Stimulated activated CD4-positive, alpha-beta T cell treated with anti-CD3 and anti-CD28 coated beads, Interleukin-12 subunit alpha, Interleukin-12 subunit beta, amount 100 ng/mL, for 24 hours (primary cell): ENCODE measurements around the gene AURKAIP1.

Source experiments
- DNase-seq, 2 experiments: peaks; one replicate each; pipeline ENCODE4 v3.0.0-alpha.2; 2020; ENCODE audit warnings: low read depth in 2 of 2

Gene AURKAIP1

GRCh38 chr1:1361233-1361981 is 13.6 kb downstream of the AURKAIP1 start:
- DNase-seq = no peak

DNA sequence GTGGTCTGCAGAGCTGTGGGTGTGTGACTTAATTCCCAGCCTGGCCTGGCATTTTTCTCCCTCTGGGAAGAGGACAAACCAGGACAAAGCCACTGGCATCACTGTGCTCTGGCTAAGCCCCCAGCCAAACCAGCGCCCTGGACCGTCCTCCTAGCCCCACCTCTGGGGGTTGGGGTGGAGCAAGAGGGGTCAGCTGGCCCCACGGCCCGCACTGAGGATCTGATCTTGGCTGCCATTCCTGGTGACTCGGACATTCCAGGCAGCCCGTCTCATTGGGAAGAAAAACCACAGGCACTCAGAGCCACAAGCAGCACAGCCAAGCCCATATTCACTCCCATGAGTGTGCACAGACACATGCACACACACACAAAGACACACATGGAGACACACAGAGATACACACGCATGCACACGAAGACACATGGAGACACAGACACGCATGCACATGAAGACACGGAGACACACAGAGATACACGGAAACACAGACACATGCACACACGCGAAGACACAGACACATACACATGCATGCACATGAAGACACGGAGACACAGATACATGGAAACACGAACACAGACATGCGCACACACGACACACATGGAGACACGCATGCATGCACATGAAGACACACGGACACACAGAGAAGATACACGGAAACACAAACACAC is 14.4 kb downstream of the AURKAIP1 start:
- DNase-seq = no peak

DNA sequence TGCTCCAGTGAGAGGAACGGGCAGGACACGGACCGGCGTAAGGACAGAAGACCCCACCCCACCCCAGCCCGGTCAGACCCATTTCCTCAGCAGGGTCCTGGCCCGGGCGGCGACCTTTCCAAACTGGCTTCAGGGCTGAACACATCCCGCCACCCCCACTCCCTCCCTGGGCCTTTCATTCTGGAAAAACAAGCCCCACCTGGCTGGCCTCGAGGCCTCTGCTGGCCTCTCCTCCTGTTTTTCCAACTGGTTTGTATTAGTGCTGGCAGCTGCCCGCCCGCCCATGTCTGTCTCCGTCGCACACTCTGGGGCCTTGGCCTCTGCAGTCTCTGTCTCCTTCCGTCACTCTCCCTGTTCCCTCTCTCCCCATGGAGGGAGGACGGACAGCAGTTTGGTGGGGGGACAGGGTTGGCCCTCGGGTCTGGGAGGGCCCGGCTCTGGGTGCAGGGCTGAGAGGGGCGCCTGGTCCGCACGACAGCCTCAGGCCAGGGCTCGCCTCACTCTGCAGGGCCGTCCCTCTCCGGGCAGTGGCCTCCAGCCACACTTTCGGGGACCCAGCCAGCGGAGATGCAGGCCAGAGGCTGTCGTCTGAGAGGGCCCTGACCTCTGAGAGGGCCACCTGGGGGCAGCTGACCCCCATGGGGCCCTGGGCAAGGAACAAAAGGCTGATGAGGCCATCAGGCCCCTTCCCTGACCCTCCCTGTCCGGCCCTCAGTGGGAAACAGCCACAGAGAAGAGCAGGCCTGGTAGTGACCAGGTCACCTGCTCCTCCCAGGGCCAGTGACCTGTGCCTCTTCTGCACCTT is 15.1 kb downstream of the AURKAIP1 start:
- DNase-seq = no peak

DNA sequence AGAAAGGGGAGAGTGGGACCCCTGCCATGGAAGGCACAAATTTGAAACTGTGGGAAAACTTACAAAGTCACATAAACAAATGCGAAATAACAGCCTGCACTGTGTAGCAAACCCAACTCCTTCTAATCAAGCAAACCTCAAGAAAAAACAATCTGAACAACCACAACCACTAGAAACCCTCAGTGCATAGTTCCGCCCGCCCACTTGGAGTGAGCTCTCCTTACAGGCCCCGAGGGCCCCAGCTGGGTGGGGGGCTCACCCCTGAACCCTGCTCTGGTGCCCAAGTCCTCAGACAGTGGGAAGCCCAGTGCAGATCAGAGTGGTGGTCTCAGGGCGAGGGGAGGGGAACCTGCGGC is 15.7 kb downstream of the AURKAIP1 start:
- no peak for DNase-seq

- no peak for DNase-seq
Measured at GRCh38 chr1:1358433-1359271, 16.4 kb downstream of the AURKAIP1 start, which contains the start of gene MXRA8. TSS of gene MXRA8 (minus strand) at chr1:1358555. CDS start at chr1:1358504, 51 bp downstream.

GRCh38 chr1:1357871-1358432 is 17.1 kb downstream of the AURKAIP1 start:
- DNase-seq = no peak

- no peak for DNase-seq
Measured at GRCh38 chr1:1356796-1357401, 18.1 kb downstream of the AURKAIP1 start.

DNA sequence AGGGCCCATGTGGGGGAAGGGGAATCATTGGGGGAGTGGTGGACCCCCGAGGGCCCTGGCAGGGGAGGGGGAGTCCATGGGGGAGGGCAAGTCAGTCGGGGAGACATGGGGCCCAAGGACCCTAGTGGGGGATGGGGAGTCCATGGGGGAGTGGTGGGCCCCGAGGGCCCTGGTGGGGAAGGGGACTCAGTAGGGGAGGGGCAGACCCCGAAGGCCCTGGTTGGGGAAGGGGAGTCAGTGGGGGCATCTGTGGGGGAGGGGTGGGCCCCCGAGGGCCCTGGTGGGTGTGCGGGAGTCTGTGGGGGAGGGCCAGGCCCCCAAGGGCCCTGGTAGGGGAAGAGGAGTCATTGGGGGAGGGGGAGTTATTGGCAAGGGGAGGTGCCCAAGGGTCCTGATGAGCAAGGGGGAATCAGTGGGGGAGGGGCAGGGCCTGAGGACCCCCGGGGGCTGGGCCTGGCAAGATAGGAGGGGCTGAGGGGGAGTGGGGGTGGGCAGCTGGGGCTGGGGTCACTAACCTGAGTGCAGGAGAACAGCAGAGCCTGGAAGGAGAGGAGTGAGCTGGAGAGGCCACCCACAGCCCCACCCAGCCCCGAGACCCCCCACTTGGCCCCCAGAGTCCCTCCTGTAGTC is 18.7 kb downstream of the AURKAIP1 start:
- no peak for DNase-seq

GRCh38 chr1:1355416-1355815 is 19.6 kb downstream of the AURKAIP1 start:
- no peak for DNase-seq

GRCh38 chr1:1354271-1355247 is 20.4 kb downstream of the AURKAIP1 start:
- DNase-seq = no peak

DNA sequence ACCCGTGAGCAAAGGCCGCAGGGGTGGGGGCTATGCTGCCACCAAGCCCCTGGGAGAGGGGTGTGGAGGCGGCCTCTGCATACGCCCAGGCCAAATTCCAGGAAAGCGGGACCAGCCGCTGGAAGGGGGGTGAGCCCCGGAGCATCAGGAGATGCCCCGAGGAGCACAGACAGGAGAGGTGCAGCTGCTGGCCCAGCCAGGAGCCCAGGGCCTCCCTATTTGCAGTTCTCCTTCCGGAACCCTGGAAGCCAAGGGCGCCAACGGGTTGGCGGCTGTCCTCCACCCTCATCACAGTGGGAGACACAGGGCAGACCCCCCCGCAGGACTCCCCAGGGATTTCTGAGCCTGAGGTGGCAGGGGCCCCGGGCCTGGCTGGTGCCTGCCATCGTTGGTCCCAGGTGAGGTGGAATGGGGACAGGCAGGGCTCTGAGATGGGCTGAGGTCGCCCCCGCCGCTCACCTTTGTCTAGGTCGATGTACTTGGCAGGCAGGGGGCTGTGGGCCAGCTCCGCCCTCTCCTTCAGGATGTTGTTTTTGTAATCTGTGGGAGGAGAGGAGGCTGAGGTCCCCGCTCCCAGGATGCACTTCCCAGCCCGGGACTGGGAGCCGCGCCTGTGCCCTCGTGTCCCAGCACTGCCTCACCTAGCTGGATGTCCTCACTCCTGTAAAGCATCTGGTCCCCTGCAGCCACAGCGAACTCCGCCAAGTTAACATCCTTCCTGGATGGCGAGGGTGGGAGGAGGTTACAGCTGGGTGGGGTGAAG is 21.4 kb downstream of the AURKAIP1 start:
- DNase-seq = no peak

GRCh38 chr1:1352786-1353388 is 22.1 kb downstream of the AURKAIP1 start:
- DNase-seq = no peak

- no peak for DNase-seq
Measured at GRCh38 chr1:1351511-1352427, 23.2 kb downstream of the AURKAIP1 start.

GRCh38 chr1:1349256-1350012 is 25.6 kb downstream of the AURKAIP1 start, which contains the start of gene DVL1:
TSS of gene DVL1 (minus strand) at chr1:1349418. CDS start at chr1:1349065, 353 bp downstream.
- peak; percentile 32 to 50 for DNase-seq

GRCh38 chr1:1348420-1349255 is 26.4 kb downstream of the AURKAIP1 start:
- no peak for DNase-seq
